ENCODE results near the gene BTBD9. TPM values are rescaled to one million over a fixed set of nuclear protein-coding genes. Genes with fewer than 3 reads are reported as not detected.
A peak's percentile ranks its signal among the peaks of the same experiment; 100 is the strongest.
"Not testable (repeated sequence)": the region's sequence is repeated elsewhere in the genome, so short reads cannot be mapped to it uniquely, and the experiment has no call there.

The BTBD9 gene
- total RNA-seq, 1 experiment from 2014 or later: 8.9 TPM

DNA sequence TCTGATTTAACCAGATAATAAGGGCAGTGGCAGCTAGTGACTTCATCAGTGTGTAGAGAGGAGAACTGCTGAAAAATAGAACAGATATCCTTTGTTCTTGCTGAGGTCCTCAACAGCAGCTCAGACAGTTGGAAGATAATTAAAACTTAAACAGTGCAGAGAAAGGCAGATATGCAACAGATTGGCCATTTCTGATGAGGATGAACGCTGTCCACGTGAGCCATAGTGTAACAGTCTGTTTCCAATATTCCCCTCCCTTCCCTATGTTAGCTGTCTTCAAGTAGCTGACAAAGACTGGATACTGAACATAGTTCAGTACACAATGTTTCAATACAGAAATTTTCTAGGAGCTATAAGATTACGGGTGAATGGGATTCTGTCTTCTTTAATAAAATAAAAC lies 291.4 kb downstream of the BTBD9 start:
- no peak for DNase-seq
- no peak overlapping the region for H3K4me3 Mint-ChIP-seq
- Histone ChIP-seq H3K18ac (ENCODE audit: insufficient read length, low read depth, low read length) (no peak overlapping the region), H3K79me2 (ENCODE audit: insufficient read depth, low read length) (no peaks in the 10 kb centered on the region), H3K27ac (ENCODE audit: insufficient read length, low read depth, low read length) (no peak overlapping the region), H2BK12ac (ENCODE audit: insufficient read length, low read depth, low read length) (no peak overlapping the region), H4K20me1 (ENCODE audit: control insufficient read depth, insufficient read depth, insufficient read length) (no peaks in the 10 kb centered on the region), H2BK15ac (ENCODE audit: low read depth, low read length) (no peak overlapping the region), H3T11ph (ENCODE audit: low read length) (no peak overlapping the region), H3K14ac (ENCODE audit: insufficient read depth, low read length) (no peak overlapping the region), H3K23ac (ENCODE audit: insufficient read length, low read depth, low read length) (no peak overlapping the region), H4K8ac (replicated peaks; ENCODE audit: insufficient read length, low read depth, low read length) (no peak overlapping the region), H2AK5ac (ENCODE audit: insufficient read length, low read length) (no peak overlapping the region), H3K56ac (ENCODE audit: insufficient read length, low read depth, low read length) (no peak overlapping the region), H3K27me3 (ENCODE audit: insufficient read depth, low read length) (no peaks in the 10 kb centered on the region), H2BK120ac (ENCODE audit: low read depth, low read length, poor library complexity, severe bottlenecking) (no peak overlapping the region), H4K91ac (ENCODE audit: insufficient read length, low read depth, low read length) (no peak overlapping the region), H3K79me1 (ENCODE audit: insufficient read depth, low read depth, low read length, poor library complexity, severe bottlenecking) (no peaks in the 10 kb centered on the region), H3K4me2 (ENCODE audit: insufficient read depth, insufficient read length, low read length) (no peak overlapping the region), H4K5ac (ENCODE audit: insufficient read length, low read depth, low read length) (no peak overlapping the region), H3K4me1 (ENCODE audit: insufficient read depth, low read length) (peaks cover 8% of the 10 kb centered on the region), H2BK20ac (ENCODE audit: low read depth, low read length, poor library complexity, severe bottlenecking) (no peak overlapping the region), H3K4ac (ENCODE audit: low read depth, low read length) (no peak overlapping the region), H2BK5ac (ENCODE audit: insufficient read length, low read length) (no peak overlapping the region), H3K9ac (ENCODE audit: extremely low read depth, insufficient read length, low read length) (no peak overlapping the region), H3K23me2 (ENCODE audit: insufficient read length, low read depth, low read length, poor library complexity, severe bottlenecking) (no peaks in the 10 kb centered on the region), H3K9me3 (ENCODE audit: control insufficient read depth, low read depth, low read length) (no peaks in the 10 kb centered on the region), H2AFZ (ENCODE audit: low read length) (no peak overlapping the region)
- no CpG with 5 or more reads among the region's 3 CpGs for WGBS (ENCODE audit: extremely low coverage, insufficient read length, low lambda C conversion rate)
- H3K27ac Mint-ChIP-seq: no peak overlapping the region
- H3K27me3 Mint-ChIP-seq (ENCODE audit: low read depth): no peaks in the 10 kb centered on the region
- peaks cover 24 to 27% of the 10 kb centered on the region in 2 experiments for H3K4me1 Mint-ChIP-seq
- H3K9me3 Mint-ChIP-seq: no peaks in the 10 kb centered on the region
- H3K36me3 Mint-ChIP-seq (ENCODE audit: insufficient read depth in 1 of 3, low read depth in 3 of 3): no peaks in the 10 kb centered on the region
- TF ChIP-seq, protein P1, sequence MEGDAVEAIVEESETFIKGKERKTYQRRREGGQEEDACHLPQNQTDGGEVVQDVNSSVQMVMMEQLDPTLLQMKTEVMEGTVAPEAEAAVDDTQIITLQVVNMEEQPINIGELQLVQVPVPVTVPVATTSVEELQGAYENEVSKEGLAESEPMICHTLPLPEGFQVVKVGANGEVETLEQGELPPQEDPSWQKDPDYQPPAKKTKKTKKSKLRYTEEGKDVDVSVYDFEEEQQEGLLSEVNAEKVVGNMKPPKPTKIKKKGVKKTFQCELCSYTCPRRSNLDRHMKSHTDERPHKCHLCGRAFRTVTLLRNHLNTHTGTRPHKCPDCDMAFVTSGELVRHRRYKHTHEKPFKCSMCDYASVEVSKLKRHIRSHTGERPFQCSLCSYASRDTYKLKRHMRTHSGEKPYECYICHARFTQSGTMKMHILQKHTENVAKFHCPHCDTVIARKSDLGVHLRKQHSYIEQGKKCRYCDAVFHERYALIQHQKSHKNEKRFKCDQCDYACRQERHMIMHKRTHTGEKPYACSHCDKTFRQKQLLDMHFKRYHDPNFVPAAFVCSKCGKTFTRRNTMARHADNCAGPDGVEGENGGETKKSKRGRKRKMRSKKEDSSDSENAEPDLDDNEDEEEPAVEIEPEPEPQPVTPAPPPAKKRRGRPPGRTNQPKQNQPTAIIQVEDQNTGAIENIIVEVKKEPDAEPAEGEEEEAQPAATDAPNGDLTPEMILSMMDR (conservative IDR thresholded peaks at IDR 0.05): no peak

DNA sequence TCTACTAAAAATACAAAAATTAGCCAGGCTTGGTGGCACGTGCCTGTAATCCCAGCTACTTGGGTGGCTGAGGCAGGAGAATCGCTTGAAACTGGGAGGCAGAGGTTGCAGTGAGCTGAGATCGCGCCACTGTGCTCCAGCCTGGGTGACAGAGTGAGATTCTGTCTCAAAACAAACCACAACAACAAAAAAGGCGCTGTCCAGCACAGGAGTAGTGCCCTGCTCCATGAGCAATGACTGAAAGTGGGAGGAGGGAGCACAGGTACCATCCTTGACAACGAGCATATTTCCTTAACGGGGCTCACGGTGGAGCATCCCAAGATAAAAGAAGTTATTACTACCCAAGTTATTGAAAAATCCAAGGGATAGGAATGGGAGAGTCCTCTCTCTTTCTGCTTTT lies 291.9 kb downstream of the BTBD9 start:
- H3K36me3 Mint-ChIP-seq (ENCODE audit: insufficient read depth in 1 of 3, low read depth in 3 of 3); H3K27ac ChIP-seq (ENCODE audit: insufficient read length, low read depth, low read length); H3K18ac ChIP-seq (ENCODE audit: insufficient read length, low read depth, low read length); H4K20me1 ChIP-seq (ENCODE audit: control insufficient read depth, insufficient read depth, insufficient read length); H3K79me1 ChIP-seq (ENCODE audit: insufficient read depth, low read depth, low read length, poor library complexity, severe bottlenecking); H3K9me3 ChIP-seq (ENCODE audit: control insufficient read depth, low read depth, low read length); H2BK5ac ChIP-seq (ENCODE audit: insufficient read length, low read length); H3K23ac ChIP-seq (ENCODE audit: insufficient read length, low read depth, low read length); H4K91ac ChIP-seq (ENCODE audit: insufficient read length, low read depth, low read length); H2AFZ ChIP-seq (ENCODE audit: low read length); H3K9me3 Mint-ChIP-seq; DNase-seq; H3K9ac ChIP-seq (ENCODE audit: extremely low read depth, insufficient read length, low read length); H2BK120ac ChIP-seq (ENCODE audit: low read depth, low read length, poor library complexity, severe bottlenecking); H3K4me2 ChIP-seq (ENCODE audit: insufficient read depth, insufficient read length, low read length); H3K79me2 ChIP-seq (ENCODE audit: insufficient read depth, low read length); H3K23me2 ChIP-seq (ENCODE audit: insufficient read length, low read depth, low read length, poor library complexity, severe bottlenecking); H2BK12ac ChIP-seq (ENCODE audit: insufficient read length, low read depth, low read length); H3K4ac ChIP-seq (ENCODE audit: low read depth, low read length); H3K4me3 Mint-ChIP-seq; H3K56ac ChIP-seq (ENCODE audit: insufficient read length, low read depth, low read length); H3K27me3 Mint-ChIP-seq (ENCODE audit: low read depth); H4K5ac ChIP-seq (ENCODE audit: insufficient read length, low read depth, low read length); H3K27me3 ChIP-seq (ENCODE audit: insufficient read depth, low read length); H3T11ph ChIP-seq (ENCODE audit: low read length); H2BK15ac ChIP-seq (ENCODE audit: low read depth, low read length); H2BK20ac ChIP-seq (ENCODE audit: low read depth, low read length, poor library complexity, severe bottlenecking); H3K14ac ChIP-seq (ENCODE audit: insufficient read depth, low read length); H4K8ac ChIP-seq (replicated peaks; ENCODE audit: insufficient read length, low read depth, low read length); H2AK5ac ChIP-seq (ENCODE audit: insufficient read length, low read length); H3K4me1 ChIP-seq (ENCODE audit: insufficient read depth, low read length): not testable (repeated sequence)
- H3K4me1 Mint-ChIP-seq: peaks cover 22 to 24% of the 10 kb centered on the region in 2 experiments
- WGBS (ENCODE audit: extremely low coverage, insufficient read length, low lambda C conversion rate): no CpG with 5 or more reads among the region's 8 CpGs
- H3K27ac Mint-ChIP-seq: peak overlapping the region in 1 of 3 experiments; percentile 73; a peak in 1 of 7 replicates

All from H9 (cell line).